GM21515 (cell line): Measurements from ENCODE around the gene LAMTOR1.

ENCODE experiments used
- ATAC-seq: cut with Tn5 transposase; IDR thresholded peaks from one replicate; pipeline ENCODE4 v1.9.1; 2021; ENCODE audit not compliant: unreplicated experiment

Gene LAMTOR1

DNA sequence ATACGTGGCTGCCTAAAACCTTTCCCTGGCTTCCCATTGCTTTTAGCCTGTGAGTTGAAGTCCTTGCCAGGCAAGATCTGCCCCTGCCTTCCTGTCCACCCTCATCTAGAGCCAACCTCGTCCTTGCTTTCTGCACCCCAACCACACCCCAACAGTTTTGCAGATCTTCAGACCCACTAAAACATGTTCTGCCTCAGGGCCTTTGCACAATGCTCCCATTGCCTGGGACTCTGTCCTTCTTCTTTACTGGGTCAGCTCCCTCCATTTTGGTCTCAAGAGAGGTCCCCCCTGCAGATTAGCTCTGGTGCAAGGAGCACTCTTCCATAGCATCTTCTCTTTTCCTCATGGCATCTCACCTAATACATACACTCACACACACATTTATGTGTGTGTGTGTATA, 17.8 kb upstream of the LAMTOR1 start:
- no peak for ATAC-seq

- ATAC-seq: no peak
These were observed 16.1 kb upstream of the LAMTOR1 start for GRCh38 chr11:72119198-72119597.

DNA sequence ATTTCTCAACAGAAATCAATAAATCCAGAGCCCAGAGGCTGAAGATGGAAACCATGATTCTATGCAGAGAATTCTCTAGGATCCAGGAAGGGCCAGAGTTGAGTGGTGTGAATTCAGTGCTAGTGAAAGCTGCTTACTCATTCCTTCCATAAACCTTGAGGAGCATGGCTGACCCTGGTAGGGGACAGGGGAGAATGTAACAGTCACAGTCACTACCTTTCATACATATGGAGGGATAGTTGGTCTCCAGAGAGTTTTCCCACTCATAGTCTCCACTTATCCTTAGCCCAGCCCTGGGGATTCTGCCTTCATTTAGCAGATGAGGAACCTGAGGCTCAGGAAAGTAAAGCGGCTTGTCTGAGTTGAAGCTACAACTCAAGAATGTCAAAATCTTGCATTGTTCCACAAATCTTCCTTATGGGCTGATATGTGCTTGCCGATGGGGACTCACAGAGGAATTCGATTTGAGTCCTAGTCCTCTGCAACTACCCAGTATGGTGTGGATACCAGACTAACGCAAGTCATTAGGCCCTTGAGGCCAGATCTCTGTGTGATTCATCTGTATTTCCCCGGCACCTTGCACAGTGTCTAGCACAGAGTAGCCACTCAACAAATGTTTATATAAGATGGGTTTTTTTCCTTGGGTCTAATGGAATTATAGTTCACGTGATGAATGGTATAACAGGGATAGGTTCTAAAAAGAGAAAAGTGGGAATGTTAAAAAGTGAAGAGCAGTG, 13.1 kb upstream of the LAMTOR1 start:
- no peak for ATAC-seq

DNA sequence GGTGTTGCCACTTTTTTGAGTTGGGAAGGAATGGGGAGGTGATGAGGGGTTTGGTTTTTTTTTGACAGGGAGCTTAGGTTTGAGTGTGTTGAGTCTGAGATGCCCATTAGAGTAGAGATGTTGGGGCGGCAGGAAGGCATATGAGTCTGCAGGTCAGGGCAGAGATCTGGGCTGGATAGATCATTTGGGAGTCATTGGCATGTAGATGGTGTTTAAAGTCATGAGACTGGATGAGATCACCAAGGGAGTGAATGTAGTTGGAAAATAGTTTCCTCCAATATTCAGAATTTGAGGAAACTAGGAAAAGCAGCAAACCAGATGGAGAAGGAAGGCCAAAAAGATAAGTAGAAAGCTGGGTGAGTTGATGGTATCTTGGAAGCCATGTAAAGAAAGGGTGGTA, 11.5 kb upstream of the LAMTOR1 start:
- no peak for ATAC-seq

DNA sequence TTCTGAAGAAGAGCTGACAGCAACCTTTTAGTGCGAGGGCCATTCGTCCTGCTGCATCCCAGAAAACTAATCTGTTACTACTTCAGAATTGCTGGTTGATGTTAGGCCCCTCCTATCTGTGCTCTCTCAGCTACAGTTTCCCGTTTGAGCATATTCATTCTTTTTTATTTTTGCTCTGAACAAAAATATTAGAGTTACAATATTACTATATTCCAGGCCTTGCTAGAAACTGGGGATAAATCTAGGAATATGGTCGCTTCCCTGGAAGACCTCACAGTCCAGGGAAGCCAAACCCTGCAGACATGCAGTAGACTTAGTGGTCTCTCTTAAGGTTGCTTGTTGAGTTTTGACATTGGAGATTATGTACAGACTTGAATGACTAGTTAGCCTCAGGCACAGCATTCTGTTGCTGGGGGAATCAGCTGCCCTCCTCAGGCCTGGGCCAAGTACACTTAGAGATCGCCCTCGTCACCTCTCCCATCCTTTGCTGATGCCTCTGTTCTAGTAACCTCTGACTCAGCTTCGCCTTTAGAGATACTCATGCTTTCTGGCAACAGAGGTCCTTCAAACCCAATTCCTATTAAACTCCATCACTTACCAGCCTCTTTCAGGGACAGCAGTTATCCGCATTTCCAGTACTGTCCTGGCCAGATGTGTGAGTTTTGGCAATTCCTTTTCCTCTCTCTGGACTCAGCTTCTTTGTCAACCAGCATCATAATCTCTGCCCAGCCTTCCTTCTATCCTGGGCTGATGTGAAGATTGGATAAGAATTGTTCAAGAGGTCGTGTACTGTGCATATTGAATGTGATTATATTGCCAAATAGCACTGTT, 10.1 kb upstream of the LAMTOR1 start:
- ATAC-seq: no peak

- peak; percentile 79 for ATAC-seq
These were observed 9.3 kb upstream of the LAMTOR1 start, which contains the start of gene ANAPC15 for GRCh38 chr11:72112143-72112977. ANAPC15 (minus strand) TSS chr11:72112695; CDS start chr11:72111276, 1,419 bp downstream.

DNA sequence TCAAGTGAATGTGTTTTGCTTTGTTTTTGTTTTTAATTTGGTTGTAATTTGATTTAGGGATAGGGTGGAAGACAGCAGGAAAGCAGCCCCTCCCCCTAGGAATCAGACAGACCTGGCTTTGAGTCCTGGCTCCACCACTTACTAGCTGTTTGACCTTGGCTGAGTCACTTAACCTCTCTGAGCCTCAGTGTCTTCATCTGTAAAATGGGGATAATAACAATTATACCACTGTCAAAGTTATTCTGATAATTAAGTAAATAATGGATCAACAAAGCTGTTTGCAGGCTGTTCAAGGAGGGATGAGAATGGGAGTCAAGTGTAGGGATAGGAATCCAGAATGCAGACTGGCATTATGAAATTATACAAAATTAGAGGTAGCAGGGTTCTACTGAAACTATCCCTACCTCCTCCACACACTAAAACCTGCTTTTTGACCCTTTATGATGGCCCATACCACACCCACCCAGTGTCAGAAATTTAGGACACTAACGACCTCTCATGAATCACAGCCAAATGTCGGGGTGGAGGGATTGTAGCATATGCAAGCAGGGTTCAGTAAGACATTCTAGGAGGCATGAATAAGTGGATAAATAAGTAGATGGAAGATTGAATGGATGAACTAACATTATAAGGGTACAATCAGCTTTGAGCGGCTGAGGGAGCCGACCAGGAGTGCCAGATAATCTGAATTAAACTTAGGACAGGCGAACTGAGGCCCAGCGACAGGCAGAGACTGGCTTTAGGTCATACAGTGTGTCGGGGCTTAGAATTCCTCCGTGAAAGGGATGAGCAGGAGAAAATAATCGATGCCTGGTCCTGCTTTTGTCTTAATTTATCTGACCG, 8.4 kb upstream of the LAMTOR1 start:
- ATAC-seq: peak; percentile 1

DNA sequence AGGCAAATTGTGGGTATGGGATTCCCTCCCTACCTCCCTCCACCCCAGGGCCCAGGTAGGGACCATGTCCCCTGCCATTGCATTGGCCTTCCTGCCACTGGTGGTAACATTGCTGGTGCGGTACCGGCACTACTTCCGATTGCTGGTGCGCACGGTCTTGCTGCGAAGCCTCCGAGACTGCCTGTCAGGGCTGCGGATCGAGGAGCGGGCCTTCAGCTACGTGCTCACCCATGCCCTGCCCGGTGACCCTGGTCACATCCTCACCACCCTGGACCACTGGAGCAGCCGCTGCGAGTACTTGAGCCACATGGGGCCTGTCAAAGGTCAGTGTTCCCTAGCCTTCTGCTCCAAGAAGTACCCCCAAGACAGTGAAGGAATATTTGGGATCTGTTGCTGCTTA, 2.8 kb upstream of the LAMTOR1 start, which contains the start of gene TOMT:
TSS of gene TOMT (plus strand) at position 37 of the 400 bp plus-strand sequence. CDS start at position 65, 28 bp downstream.
- no peak for ATAC-seq

DNA sequence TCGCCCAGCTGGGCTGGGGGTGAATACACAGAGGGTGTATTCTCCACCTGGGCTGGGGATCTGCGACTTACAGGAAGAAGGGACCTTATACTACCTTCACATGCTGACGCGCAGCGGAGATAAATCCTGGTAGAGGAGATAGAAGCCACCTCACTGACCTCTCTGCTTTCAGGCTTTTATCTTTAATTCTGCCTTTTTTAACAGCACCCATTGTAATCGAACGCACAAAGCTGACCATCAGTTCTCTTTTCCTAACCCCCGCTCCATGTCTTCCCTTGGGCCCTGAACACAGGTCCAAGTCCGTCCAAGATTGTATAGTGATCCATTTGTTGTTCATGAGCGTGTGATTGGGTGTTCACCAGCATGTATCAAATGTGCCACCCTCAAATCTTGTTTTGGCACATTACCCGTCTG, 664 bp upstream of the LAMTOR1 start:
- no peak for ATAC-seq

DNA sequence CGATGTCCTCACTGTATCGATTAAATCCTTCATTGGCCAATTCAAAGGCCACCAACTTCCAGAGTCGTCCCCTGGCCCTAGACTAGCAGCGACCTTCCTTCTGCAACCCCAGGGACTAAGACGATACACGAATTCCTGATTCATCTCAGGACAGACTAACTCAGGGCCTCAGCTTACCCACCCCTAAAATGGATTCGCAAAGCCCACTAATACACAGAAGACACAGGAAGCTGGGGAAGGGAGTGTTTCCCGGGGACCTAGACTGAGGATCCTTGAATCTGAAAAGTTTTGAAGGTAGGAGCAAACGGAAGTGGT, 509 bp downstream of the LAMTOR1 start:
- no peak for ATAC-seq

- ATAC-seq: no peak
These were observed 935 bp downstream of the LAMTOR1 start for GRCh38 chr11:72102162-72102561.

GRCh38 chr11:72100462-72100861, 2.6 kb downstream of the LAMTOR1 start:
- no peak for ATAC-seq

DNA sequence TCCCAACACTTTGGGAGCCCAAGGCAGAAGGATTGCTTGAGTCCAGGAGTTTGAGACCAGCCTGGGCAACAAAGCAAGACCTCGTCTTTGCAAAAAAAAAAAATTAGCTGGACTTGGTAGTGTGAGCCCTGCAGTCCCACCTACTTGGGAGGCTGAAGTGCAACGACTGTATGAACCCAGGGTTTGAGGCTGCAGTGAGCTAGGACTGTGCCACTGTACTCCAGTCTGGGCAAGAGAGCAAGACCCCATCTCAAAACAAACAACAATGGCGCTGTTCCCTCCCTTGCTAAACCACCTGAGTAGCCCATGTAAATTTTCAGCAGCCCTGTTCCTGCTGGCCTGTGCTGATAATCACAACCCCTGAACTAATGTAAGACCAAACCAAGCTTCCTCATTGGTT, 3.1 kb downstream of the LAMTOR1 start:
- no peak for ATAC-seq

GRCh38 chr11:72098741-72099140, 4.4 kb downstream of the LAMTOR1 start:
- no peak for ATAC-seq

- no peak for ATAC-seq
These were observed 11.8 kb downstream of the LAMTOR1 start for GRCh38 chr11:72091292-72091691.

DNA sequence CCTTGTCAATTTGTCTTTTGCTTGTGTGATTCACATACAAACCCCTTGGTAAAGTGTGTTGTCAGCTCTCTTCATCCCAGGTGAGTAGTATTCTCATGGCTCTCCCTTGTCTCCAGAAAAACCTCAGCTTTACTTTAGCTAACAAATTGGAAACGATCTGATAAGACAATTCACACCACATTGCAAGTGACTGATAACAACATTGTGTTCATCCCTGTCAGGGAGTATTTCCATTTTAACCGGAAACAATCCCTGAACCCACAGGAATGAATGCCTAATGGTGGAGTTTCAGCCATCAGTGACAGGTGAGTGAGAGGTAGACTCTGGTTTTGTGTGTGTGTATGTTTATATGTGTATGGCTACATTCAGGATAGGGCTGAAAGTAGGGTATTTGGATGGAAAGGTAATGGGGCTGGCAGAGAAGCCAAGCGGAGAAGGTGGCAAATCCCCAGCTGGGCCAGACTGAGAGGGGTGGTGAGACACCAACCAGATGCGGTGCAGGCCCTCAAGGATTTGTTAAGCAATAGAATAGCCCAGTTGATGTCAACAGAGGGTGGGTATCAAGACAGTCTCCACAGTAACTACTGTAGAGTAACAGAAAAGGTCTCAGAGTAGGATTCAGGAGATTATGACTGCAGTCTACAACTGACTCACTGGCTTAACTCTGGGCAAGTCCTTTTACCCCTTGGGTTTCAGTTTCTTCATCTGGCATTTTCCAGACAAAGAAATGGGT, 14.9 kb downstream of the LAMTOR1 start:
- ATAC-seq: no peak

DNA sequence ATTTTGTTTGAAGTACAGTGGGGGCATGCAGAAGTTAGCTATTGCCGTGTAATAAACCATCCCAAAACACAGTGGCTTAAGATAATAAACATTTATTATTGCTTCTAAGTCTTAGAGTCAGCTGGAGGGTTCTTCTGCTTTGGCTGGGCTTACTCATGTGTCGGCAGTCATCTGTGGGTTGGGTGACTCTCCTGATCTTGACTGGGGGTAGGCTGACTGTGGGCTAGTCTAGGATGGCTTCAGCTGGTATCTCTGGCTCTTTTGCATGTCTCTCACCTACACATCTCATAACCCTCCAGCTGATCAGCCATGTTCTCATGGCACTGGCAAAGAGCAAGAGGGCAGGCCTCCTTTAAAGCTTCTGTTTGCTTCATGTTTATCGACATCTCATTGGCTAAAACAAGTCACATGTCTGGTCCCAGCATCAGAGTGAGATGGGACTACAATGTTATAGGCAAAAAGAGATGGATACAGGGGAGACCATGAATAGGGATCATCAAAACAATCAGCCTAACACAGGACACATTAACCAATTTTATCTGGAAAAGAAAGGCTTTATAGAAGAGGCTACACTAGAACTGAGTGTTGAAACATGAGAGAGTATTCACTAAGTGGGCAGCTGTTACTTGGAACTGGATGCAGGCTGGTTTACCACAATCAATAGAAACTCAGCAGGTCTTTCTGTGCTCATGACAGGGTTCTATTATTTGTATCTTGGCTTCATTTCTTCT, 17.3 kb downstream of the LAMTOR1 start:
- no peak for ATAC-seq

GRCh38 chr11:72084965-72085364, 18.1 kb downstream of the LAMTOR1 start:
- ATAC-seq: no peak

DNA sequence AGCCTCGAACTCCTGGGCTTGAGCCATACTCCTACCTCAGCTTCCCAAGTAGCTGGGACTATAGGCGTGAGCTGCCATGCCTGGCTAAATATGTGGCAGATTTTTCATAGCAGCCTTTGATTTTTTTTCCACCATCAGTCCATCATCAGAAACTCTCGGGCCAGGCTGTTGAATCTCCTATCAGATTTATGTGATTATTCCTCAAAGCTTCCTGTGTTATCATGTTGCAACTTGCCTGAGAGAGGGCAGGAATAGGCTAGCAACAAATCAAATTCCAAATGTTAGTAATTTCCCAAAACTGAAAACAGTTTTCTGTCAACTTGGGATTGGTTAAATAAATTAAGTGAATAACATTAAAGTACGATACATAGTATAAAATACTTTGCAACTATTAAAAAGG, 19.0 kb downstream of the LAMTOR1 start:
- ATAC-seq: no peak
